Neural progenitor cell (in vitro differentiated cells): ENCODE results near the gene PRELID1.

Experiments used
- CTCF ChIP-seq: fragments of 200-600 bp; sonication (generic); IDR thresholded peaks from 2 replicates; pipeline ENCODE4 v1.5.1; 2017; ENCODE audit warnings: antibody characterized with exemption, mild to moderate bottlenecking
- EZH2 ChIP-seq: fragments of 200-600 bp; sonication (generic); IDR thresholded peaks from 2 replicates; pipeline ENCODE4 v1.6.1; 2017; ENCODE audit warnings: antibody characterized with exemption, mild to moderate bottlenecking, moderate library complexity
- EZH2phosphoT487 ChIP-seq: fragments of 200-600 bp; sonication (generic); IDR thresholded peaks from 2 replicates; pipeline ENCODE4 v1.6.1; 2017; ENCODE audit warnings: antibody characterized with exemption

DNA sequence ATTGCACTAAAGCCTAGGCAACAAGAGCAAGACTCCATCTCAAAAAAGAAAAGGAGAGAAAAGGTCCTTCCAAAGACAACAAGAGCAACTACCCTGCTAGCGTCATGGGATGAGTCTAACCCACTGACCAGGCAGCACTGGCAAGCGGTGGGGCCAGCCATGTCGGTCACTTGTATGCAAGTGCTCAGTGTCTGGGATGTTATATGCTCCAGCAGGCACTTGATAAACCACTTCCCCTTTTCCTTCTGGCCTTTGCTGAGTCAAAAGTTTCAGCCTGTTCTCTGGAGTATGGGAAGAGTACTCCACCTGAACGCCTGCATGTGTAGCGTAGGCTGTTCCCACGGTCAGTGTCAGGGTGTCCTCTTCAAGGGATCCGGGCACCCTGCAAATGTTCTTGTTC, 17.3 kb downstream of the PRELID1 start:
- TF ChIP-seq CTCF, result no peak
- no peak for TF ChIP-seq EZH2phosphoT487
- no peak for TF ChIP-seq EZH2
